Measurements from ENCODE around the gene IFNAR2.

GRCh38 chr21:33264561-33264960 is 34.8 kb downstream of the IFNAR2 start:
- TF ChIP-seq CTCF (conservative IDR thresholded peaks at IDR 0.05; ENCODE audit: low read length) = no peak
- TF ChIP-seq EZH2phosphoT487 (IDR thresholded peaks at IDR 0.05; ENCODE audit: borderline replicate concordance, low read depth, low read length) = no peak

All from OCI-LY7 (cell line).